Neural cell (in vitro differentiated cells): ENCODE measurements around the gene TIMM22.

ENCODE experiments used
- EP300 ChIP-seq: fragments of 450-650 bp; conservative IDR thresholded peaks from 2 replicates; pipeline ENCODE4 v1.6.1; 2014; ENCODE audit warnings: antibody characterized with exemption, mild to moderate bottlenecking, moderate library complexity; ENCODE audit not compliant: poor library complexity, severe bottlenecking
- POLR2AphosphoS5 ChIP-seq: IDR thresholded peaks from 2 replicates; pipeline ENCODE4 v1.6.1; 2012
- RAD21 ChIP-seq: fragments of 450-650 bp; conservative IDR thresholded peaks from 2 replicates; pipeline ENCODE4 v1.6.1; 2014; ENCODE audit warnings: antibody characterized with exemption, mild to moderate bottlenecking, moderate library complexity
- TF ChIP-seq, protein P1 (sequence below): IDR thresholded peaks from 2 replicates; pipeline ENCODE4 v1.6.1; 2012; ENCODE audit warnings: borderline replicate concordance

DNA sequence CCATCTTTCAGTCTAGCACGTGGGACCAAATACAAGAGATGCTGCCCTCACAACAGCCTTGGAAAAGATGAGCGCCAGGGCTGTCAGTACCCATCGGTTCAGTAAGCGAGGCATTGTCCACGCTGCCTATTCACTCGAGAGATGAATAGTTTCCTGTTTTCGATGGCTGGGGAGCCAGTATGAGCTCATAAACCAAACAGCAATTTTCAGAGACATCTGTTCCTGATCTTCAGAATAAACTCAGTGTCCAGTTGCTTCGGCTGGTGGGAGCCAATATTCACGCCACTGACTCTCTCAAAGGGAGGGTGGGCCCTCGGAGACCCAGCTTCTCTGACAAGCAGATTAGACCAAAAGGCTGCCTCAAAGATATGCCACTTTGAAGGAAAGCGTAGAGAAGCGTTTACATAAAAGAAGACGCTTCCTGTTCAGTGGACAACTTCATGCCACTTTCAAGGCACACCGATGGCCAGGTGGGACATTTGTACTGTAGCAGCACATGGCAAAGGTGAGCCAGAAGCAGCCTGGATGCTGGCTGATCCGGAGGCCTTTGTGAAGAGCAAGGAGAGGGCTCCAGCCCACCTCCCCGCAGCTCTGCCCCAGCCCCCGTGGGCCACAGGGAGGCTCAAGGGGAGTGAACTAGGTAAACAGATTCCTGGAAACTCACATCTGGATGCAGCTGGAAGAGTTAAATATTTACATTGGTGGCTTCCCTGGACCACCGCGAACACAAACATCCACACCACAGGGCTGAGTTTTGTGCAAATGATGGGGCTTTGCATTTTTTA lies 6.0 kb downstream of the TIMM22 start:
- no peak for TF ChIP-seq RAD21
- no peak for TF ChIP-seq POLR2AphosphoS5
- no peak for TF ChIP-seq EP300
- TF ChIP-seq, protein P1, sequence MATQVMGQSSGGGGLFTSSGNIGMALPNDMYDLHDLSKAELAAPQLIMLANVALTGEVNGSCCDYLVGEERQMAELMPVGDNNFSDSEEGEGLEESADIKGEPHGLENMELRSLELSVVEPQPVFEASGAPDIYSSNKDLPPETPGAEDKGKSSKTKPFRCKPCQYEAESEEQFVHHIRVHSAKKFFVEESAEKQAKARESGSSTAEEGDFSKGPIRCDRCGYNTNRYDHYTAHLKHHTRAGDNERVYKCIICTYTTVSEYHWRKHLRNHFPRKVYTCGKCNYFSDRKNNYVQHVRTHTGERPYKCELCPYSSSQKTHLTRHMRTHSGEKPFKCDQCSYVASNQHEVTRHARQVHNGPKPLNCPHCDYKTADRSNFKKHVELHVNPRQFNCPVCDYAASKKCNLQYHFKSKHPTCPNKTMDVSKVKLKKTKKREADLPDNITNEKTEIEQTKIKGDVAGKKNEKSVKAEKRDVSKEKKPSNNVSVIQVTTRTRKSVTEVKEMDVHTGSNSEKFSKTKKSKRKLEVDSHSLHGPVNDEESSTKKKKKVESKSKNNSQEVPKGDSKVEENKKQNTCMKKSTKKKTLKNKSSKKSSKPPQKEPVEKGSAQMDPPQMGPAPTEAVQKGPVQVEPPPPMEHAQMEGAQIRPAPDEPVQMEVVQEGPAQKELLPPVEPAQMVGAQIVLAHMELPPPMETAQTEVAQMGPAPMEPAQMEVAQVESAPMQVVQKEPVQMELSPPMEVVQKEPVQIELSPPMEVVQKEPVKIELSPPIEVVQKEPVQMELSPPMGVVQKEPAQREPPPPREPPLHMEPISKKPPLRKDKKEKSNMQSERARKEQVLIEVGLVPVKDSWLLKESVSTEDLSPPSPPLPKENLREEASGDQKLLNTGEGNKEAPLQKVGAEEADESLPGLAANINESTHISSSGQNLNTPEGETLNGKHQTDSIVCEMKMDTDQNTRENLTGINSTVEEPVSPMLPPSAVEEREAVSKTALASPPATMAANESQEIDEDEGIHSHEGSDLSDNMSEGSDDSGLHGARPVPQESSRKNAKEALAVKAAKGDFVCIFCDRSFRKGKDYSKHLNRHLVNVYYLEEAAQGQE: no peak
